HG02571 (cell line): ENCODE data around the gene MRPL23.
"Not testable (repeated sequence)": the region's sequence is repeated elsewhere in the genome, so short reads cannot be mapped to it uniquely, and the experiment has no call there.

Experiments used
- ATAC-seq: cut with Tn5 transposase; IDR thresholded peaks from one replicate; pipeline ENCODE4 v1.9.1; 2021; ENCODE audit warnings: mild to moderate bottlenecking, moderate library complexity; ENCODE audit not compliant: unreplicated experiment

MRPL23 gene

GRCh38 chr11:1932681-1933080, 14.5 kb upstream of the MRPL23 start:
- no peak for ATAC-seq

GRCh38 chr11:1933416-1934334, 13.5 kb upstream of the MRPL23 start:
- ATAC-seq, result no peak

- ATAC-seq, result no peak
Measured at GRCh38 chr11:1934335-1935155, 12.6 kb upstream of the MRPL23 start.

- ATAC-seq, result no peak
Measured at GRCh38 chr11:1935156-1936071, 11.7 kb upstream of the MRPL23 start.

- no peak for ATAC-seq
Measured at GRCh38 chr11:1936072-1936780, 10.9 kb upstream of the MRPL23 start.

- no peak for ATAC-seq
Measured at GRCh38 chr11:1936781-1937615, 10.1 kb upstream of the MRPL23 start.

- ATAC-seq, result no peak
Measured at GRCh38 chr11:1937616-1938342, 9.4 kb upstream of the MRPL23 start.

- ATAC-seq, result no peak
Measured at GRCh38 chr11:1938343-1939005, 8.7 kb upstream of the MRPL23 start.

- no peak for ATAC-seq
Measured at GRCh38 chr11:1939006-1939625, 8.0 kb upstream of the MRPL23 start.

GRCh38 chr11:1939788-1940187, 7.3 kb upstream of the MRPL23 start:
- ATAC-seq, result not testable (repeated sequence)

- ATAC-seq, result no peak
Measured at GRCh38 chr11:1942558-1943260, 4.4 kb upstream of the MRPL23 start.

GRCh38 chr11:1943576-1943975, 3.6 kb upstream of the MRPL23 start:
- ATAC-seq, result no peak

- ATAC-seq, result no peak
Measured at GRCh38 chr11:1943977-1944376, 3.2 kb upstream of the MRPL23 start.

- ATAC-seq, result no peak
Measured at GRCh38 chr11:1947592-1948237, 583 bp downstream of the MRPL23 start.

- no peak for ATAC-seq
Measured at GRCh38 chr11:1948389-1948788, 1.3 kb downstream of the MRPL23 start.

- no peak for ATAC-seq
Measured at GRCh38 chr11:1949302-1949701, 2.2 kb downstream of the MRPL23 start.

GRCh38 chr11:1949922-1950321, 2.8 kb downstream of the MRPL23 start:
- no peak for ATAC-seq
